PC-9 (cell line): ENCODE data around the gene MROH9.

Experiments
- EZH2 ChIP-seq: fragments of 200-600 bp; sonication (generic); IDR thresholded peaks from 2 replicates; pipeline ENCODE4 v1.8.0; 2017; ENCODE audit warnings: antibody characterized with exemption, low read depth
- TF ChIP-seq, protein P1 (sequence below): fragments of 200-600 bp; sonication (generic); conservative IDR thresholded peaks from 2 replicates; pipeline ENCODE4 v1.6.1; 2017; ENCODE audit warnings: mixed run types, antibody characterized with exemption, mild to moderate bottlenecking, moderate library complexity

DNA sequence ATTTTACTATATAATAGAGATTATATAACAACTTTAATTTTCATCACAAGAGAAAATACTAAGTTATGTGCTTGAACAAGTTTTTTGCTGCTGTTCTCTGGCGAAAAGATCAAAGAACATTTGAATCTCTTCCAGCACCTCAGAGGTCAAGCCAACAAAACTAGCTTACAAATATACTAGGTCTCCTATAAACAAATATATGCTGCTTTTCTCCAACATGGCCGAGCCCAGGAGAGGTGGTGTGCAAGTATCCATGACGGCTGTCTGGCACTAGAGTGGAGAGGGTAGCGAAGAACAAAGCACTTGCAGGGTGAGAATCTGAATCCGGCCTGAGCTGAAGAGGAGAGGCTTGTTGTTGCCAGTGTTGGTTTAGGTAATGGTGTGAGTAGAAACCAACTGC is 147.9 kb downstream of the MROH9 start:
- TF ChIP-seq, protein P1, sequence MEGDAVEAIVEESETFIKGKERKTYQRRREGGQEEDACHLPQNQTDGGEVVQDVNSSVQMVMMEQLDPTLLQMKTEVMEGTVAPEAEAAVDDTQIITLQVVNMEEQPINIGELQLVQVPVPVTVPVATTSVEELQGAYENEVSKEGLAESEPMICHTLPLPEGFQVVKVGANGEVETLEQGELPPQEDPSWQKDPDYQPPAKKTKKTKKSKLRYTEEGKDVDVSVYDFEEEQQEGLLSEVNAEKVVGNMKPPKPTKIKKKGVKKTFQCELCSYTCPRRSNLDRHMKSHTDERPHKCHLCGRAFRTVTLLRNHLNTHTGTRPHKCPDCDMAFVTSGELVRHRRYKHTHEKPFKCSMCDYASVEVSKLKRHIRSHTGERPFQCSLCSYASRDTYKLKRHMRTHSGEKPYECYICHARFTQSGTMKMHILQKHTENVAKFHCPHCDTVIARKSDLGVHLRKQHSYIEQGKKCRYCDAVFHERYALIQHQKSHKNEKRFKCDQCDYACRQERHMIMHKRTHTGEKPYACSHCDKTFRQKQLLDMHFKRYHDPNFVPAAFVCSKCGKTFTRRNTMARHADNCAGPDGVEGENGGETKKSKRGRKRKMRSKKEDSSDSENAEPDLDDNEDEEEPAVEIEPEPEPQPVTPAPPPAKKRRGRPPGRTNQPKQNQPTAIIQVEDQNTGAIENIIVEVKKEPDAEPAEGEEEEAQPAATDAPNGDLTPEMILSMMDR: no peak
- TF ChIP-seq EZH2: no peak
